COLO668 (cell line): ENCODE results near the gene SYNPO.

Experiments
- DNase-seq: peaks from one replicate; lab custom pipeline; 2025; ENCODE audit not compliant: unreplicated experiment; lab: John Stamatoyannopoulos, UW

SYNPO gene

GRCh38 chr5:150640311-150641005 is at the start of gene SYNPO:
Gene SYNPO (plus strand): TSS chr5:150640660. CDS start chr5:150648276, 7,616 bp downstream.
- DNase-seq, result no peak

- DNase-seq, result no peak
Observed at GRCh38 chr5:150590979-150591695, 49.3 kb upstream of the SYNPO start.

- DNase-seq, result no peak
Observed at GRCh38 chr5:150593593-150593992, 46.9 kb upstream of the SYNPO start.

- no peak for DNase-seq
Observed at GRCh38 chr5:150593996-150594395, 46.5 kb upstream of the SYNPO start.

- DNase-seq, result no peak
Observed at GRCh38 chr5:150595466-150596031, 44.9 kb upstream of the SYNPO start.

- DNase-seq, result no peak
Observed at GRCh38 chr5:150596313-150596712, 44.1 kb upstream of the SYNPO start.

- no peak for DNase-seq
Observed at GRCh38 chr5:150596826-150597225, 43.6 kb upstream of the SYNPO start.

GRCh38 chr5:150598006-150598405 is 42.5 kb upstream of the SYNPO start:
- DNase-seq, result no peak

GRCh38 chr5:150598821-150599273 is 41.6 kb upstream of the SYNPO start:
- DNase-seq, result no peak

GRCh38 chr5:150599281-150599680 is 41.2 kb upstream of the SYNPO start:
- DNase-seq, result no peak

GRCh38 chr5:150599917-150600511 is 40.4 kb upstream of the SYNPO start:
- DNase-seq, result peak; percentile 84

GRCh38 chr5:150600616-150601490 is 39.6 kb upstream of the SYNPO start:
- no peak for DNase-seq

- DNase-seq, result no peak
Observed at GRCh38 chr5:150601491-150602345, 38.7 kb upstream of the SYNPO start.

- no peak for DNase-seq
Observed at GRCh38 chr5:150603052-150603451, 37.4 kb upstream of the SYNPO start.

GRCh38 chr5:150603491-150603890 is 37.0 kb upstream of the SYNPO start:
- no peak for DNase-seq

- DNase-seq, result no peak
Observed at GRCh38 chr5:150604010-150604409, 36.5 kb upstream of the SYNPO start.

GRCh38 chr5:150604894-150605440 is 35.5 kb upstream of the SYNPO start:
- DNase-seq, result no peak

GRCh38 chr5:150605546-150605945 is 34.9 kb upstream of the SYNPO start:
- DNase-seq, result no peak

GRCh38 chr5:150606476-150606875 is 34.0 kb upstream of the SYNPO start:
- no peak for DNase-seq

- no peak for DNase-seq
Observed at GRCh38 chr5:150607105-150607504, 33.4 kb upstream of the SYNPO start.
